Right lung (tissue), 5 donors: ENCODE results near the gene AKR1C3. TPM values are rescaled to one million over a fixed set of nuclear protein-coding genes. Genes with fewer than 3 reads are reported as not detected.
"Not testable (repeated sequence)": the region's sequence is repeated elsewhere in the genome, so short reads cannot be mapped to it uniquely, and the experiment has no call there.

Experiments used
- DNase-seq, 2 donors: peaks; one replicate each; pipeline ENCODE4 v3.0.0-alpha.2; 2013
- polyA plus RNA-seq, 5 donors: library from polyadenylated mRNA; unstranded; fragments of 120-200 nt; gene quantifications; one replicate each; pipeline versions ENCODE4 v1.2.1 to v1.2.3, GENCODE V29; 2013; ENCODE audit warnings: inconsistent platforms in 1 of 5, low replicate concordance in 1 of 5; ENCODE audit not compliant: insufficient read length in 5 of 5, insufficient read depth in 1 of 5

The AKR1C3 gene
- polyA plus RNA-seq, 5 donors = 1.3 to 2.9 (median 2.1) TPM

GRCh38 chr10:5136468-5137087 lies 42.4 kb downstream of the AKR1C3 start:
- DNase-seq = no peak

- not testable (repeated sequence) for DNase-seq
These were observed 43.5 kb downstream of the AKR1C3 start for GRCh38 chr10:5137699-5138098.

GRCh38 chr10:5142199-5142598 lies 48.0 kb downstream of the AKR1C3 start:
- DNase-seq = no peak

GRCh38 chr10:5143137-5143536 lies 48.9 kb downstream of the AKR1C3 start:
- DNase-seq = no peak

GRCh38 chr10:5146920-5147254 lies 52.7 kb downstream of the AKR1C3 start:
- no peak for DNase-seq

GRCh38 chr10:5147255-5147980 lies 53.2 kb downstream of the AKR1C3 start:
- no peak for DNase-seq

GRCh38 chr10:5147981-5148677 lies 53.9 kb downstream of the AKR1C3 start:
- no peak for DNase-seq

GRCh38 chr10:5148678-5149032 lies 54.4 kb downstream of the AKR1C3 start:
- no peak for DNase-seq

- no peak for DNase-seq
These were observed 56.9 kb downstream of the AKR1C3 start for GRCh38 chr10:5151076-5151475.

- no peak for DNase-seq
These were observed 61.7 kb downstream of the AKR1C3 start for GRCh38 chr10:5155951-5156350.

Other genes starting within 250 kb of the AKR1C3 start
- gene AKR1C1, start 131.0 kb upstream of the AKR1C3 start, polyA plus RNA-seq = 10 to 100 TPM in 2 of 5 donors, 1 to 10 TPM in 3; 7.2 to 11.2 (median 9.1) TPM
- gene AKR1C2, start 90.6 kb upstream of the AKR1C3 start, polyA plus RNA-seq = 1 to 10 TPM; 3.3 to 9.5 (median 6.8) TPM
- not detected for gene AKR1C8, start 90.7 kb downstream of the AKR1C3 start, polyA plus RNA-seq
- not detected for gene AKR1C4, start 102.4 kb downstream of the AKR1C3 start, polyA plus RNA-seq